IPS-15b (cell line): Measurements from ENCODE around the gene KIR2DL3.
"Not testable (repeated sequence)": the region's sequence is repeated elsewhere in the genome, so short reads cannot be mapped to it uniquely, and the experiment has no call there.

Experiments
- H3K27me3 ChIP-seq: one replicate; pipeline ENCODE4 v1.6.1; 2013; ENCODE audit warnings: low read length; ENCODE audit not compliant: control insufficient read depth, insufficient read depth
- H3K36me3 ChIP-seq: one replicate; pipeline ENCODE4 v1.6.1; 2013; ENCODE audit warnings: low read length; ENCODE audit not compliant: control insufficient read depth, insufficient read depth
- H3K4me1 ChIP-seq: one replicate; pipeline ENCODE4 v1.6.1; 2013; ENCODE audit warnings: mild to moderate bottlenecking, low read length; ENCODE audit not compliant: control insufficient read depth, insufficient read depth
- H3K4me3 ChIP-seq: one replicate; pipeline ENCODE4 v1.5.1; 2013; ENCODE audit warnings: low read depth, low read length
- H3K9ac ChIP-seq: one replicate; pipeline ENCODE4 v1.6.1; 2013; ENCODE audit warnings: low read depth, mild to moderate bottlenecking, low read length
- H3K9me3 ChIP-seq: one replicate; pipeline ENCODE4 v1.6.1; 2013; ENCODE audit warnings: mild to moderate bottlenecking, low read length; ENCODE audit not compliant: control insufficient read depth, insufficient read depth

The KIR2DL3 gene

DNA sequence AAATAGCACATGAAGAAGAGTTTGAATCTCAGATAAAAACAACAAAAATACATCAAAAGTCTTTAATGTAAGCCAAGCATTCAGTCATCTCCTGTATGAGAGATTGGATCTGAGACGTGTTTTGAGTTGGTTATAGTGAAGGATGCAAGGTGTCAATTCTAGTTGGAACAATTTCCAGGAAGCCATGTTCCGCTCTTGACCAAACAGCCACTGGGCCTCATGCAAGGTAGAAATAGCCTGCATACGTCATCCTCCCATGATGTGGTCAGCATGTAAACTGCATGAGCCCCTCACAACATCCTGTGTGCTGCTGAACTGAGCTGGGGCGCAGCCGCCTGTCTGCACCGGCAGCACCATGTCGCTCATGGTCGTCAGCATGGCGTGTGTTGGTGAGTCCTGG is 14.2 kb upstream of the KIR2DL3 start, which contains the start of gene KIR3DL3:
KIR3DL3 (plus strand) TSS at position 301 of the 400 bp plus-strand sequence; CDS start at position 356, 55 bp downstream.
- no peak within 1 kb of the TSS for H3K4me3 ChIP-seq
- no peaks in the 10 kb centered on the region for H3K4me1 ChIP-seq
- no peak within 1 kb of the TSS for H3K9ac ChIP-seq
- peaks cover 26% of the 10 kb centered on the region for H3K9me3 ChIP-seq
- H3K27me3 ChIP-seq: no peaks in the 10 kb centered on the region
- H3K36me3 ChIP-seq: no peaks in the 10 kb centered on the region

DNA sequence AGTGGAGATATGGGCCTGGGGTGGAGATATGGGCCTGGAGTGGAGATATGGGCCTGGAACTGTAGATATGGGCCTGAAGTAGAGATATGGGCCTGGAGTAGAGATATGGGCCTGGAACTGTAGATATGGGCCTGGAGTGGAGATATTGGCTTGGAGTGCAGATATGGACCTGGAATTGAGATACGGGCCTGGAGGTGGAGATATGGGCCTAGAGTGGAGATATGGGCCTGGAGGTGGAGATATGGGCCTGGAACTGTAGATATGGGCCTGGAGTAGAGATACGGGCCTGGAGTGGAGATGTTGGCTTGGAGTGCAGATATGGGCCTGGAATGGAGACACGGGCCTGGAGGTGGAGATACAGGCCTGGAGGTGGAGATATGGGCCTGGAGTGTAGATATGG is 13.7 kb upstream of the KIR2DL3 start:
- Histone ChIP-seq H3K9me3 (peaks cover 26% of the 10 kb centered on the region), H3K4me1 (no peaks in the 10 kb centered on the region), H3K9ac (no peak overlapping the region)

DNA sequence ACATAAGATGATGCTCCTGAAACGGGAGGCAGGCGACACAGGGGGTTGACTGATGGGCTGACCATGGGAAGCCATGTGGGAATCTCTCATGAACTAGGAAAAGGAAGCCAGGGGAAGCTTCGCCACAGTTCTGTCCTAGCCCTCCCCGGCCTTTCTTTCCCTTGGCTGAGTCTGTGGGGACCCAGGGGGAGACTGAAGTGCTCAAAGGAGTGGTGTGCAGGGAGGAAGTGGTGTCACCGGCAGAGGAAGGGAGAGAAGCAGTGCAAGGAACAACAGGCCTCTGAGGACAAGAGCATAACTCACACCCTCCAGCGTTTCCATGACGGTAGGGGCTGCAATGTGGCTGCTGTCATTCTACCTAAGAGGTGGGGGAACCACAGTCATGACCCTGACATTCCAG is 13.0 kb upstream of the KIR2DL3 start:
- no peak overlapping the region for H3K4me3 ChIP-seq
- no peak overlapping the region for H3K9ac ChIP-seq
- H3K4me1 ChIP-seq: no peaks in the 10 kb centered on the region
- H3K36me3 ChIP-seq: no peaks in the 10 kb centered on the region
- H3K27me3 ChIP-seq: no peaks in the 10 kb centered on the region
- H3K9me3 ChIP-seq: peaks cover 26% of the 10 kb centered on the region

More for the DNA sequence above, 13.7 kb upstream of the KIR2DL3 start:
- Histone ChIP-seq H3K4me3 (no peak overlapping the region), H3K27me3 (no peaks in the 10 kb centered on the region), H3K36me3 (no peaks in the 10 kb centered on the region)

DNA sequence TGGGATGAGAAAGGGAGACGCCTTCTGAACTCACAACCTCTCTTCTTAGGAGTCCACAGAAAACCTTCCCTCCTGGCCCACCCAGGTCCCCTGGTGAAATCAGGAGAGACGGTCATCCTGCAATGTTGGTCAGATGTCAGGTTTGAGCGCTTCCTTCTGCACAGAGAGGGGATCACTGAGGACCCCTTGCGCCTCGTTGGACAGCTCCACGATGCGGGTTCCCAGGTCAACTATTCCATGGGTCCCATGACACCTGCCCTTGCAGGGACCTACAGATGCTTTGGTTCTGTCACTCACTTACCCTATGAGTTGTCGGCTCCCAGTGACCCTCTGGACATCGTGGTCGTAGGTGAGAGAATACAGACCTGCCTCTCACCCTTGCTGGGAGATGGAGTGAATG is 10.8 kb upstream of the KIR2DL3 start:
- H3K36me3 ChIP-seq: no peaks in the 10 kb centered on the region
- H3K27me3 ChIP-seq: no peaks in the 10 kb centered on the region
- no peaks in the 10 kb centered on the region for H3K4me1 ChIP-seq
- H3K9me3 ChIP-seq: peaks cover 10% of the 10 kb centered on the region
- H3K9ac ChIP-seq: no peak overlapping the region
- no peak overlapping the region for H3K4me3 ChIP-seq

DNA sequence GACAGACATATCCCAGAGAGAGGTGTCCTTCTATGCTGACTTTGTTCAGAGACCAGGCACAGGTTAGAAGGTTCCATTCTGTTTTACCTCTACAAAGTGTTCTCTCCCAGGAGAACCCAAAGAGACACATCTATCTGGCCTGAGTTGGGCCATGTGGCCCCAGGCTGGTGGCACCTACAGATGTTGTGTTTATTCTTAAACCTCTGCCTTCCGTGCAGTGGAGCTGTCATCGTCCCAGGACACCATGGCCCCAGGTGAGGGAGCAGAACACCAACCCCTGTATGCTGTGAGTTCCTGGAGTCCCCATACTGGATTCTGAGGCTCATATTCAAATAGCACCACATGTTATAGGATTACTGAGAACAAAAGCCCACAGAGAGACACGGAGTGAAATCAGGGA is 10.1 kb upstream of the KIR2DL3 start:
- H3K9ac ChIP-seq: no peak overlapping the region
- no peaks in the 10 kb centered on the region for H3K36me3 ChIP-seq
- H3K4me3 ChIP-seq: no peak overlapping the region
- H3K27me3 ChIP-seq: no peaks in the 10 kb centered on the region
- peaks cover 10% of the 10 kb centered on the region for H3K9me3 ChIP-seq
- H3K4me1 ChIP-seq: no peaks in the 10 kb centered on the region

DNA sequence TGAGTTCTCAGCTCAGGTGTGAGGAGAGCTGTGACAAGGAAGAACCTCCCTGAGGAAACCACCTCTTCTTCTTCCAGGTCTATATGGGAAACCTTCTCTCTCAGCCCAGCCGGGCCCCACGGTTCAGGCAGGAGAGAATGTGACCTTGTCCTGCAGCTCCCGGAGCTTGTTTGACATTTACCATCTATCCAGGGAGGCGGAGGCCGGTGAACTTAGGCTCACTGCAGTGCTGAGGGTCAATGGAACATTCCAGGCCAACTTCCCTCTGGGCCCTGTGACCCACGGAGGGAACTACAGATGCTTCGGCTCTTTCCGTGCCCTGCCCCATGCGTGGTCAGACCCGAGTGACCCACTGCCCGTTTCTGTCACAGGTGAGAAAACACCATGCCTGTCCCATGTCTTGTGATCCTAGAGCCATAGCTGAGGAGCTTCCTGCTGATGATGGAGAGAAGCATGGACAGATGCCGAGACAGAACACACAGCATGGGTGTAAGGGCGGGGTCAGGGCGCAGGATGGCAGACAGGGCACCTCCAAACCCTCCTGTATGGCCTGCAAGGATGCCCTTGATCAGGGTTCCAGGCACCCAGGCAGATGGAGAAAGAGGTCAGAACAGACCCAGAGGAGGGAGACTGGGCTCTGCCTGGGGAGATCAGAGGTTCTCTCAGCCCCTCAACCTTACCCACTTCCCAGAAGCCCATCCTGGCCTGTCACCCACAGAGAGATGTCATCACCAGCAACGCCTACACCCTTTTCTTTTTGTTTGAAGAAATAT is 8.7 kb upstream of the KIR2DL3 start:
- H3K4me3 ChIP-seq: no peak overlapping the region
- H3K9ac ChIP-seq: no peak overlapping the region
- H3K27me3 ChIP-seq: no peaks in the 10 kb centered on the region
- H3K36me3 ChIP-seq: no peaks in the 10 kb centered on the region
- H3K9me3 ChIP-seq: peaks cover 12% of the 10 kb centered on the region
- no peaks in the 10 kb centered on the region for H3K4me1 ChIP-seq

DNA sequence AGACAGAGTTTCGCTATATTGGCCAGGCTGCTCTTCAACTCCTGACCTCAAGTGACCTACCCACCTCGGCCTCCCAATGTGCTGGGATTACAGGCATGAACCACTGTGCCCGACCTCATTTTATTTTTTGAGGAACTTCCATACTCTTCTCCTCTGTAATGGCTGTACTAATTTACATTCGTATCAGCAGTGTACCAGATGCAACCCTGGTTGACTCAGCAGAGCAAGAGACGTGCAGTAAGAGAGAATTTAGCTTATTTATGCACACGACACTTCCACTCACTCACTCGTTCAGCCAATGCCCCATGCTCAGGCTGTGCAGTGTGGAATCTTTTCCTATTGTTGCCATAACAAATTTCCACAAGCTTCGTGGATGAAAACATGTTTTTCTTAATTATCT is 7.1 kb upstream of the KIR2DL3 start:
- H3K9ac ChIP-seq: no peak overlapping the region

DNA sequence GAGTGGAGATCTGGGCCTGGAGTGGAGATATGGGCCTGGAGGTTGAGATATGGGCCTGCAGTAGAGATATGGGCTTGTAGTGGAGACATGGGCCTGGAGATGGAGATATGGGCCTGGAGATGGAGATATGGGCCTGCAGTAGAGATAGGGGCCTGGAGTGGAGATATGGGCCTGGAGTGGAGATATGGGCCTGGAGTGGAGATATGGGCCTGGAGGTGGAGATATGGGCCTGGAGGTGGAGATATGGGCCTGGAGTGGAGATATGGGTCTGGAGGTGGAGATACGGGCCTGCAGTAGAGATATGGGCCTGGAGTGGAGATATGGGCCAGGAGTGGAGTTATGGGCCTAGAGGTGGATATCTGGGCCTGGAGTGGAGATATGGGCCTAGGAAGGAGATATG is 402 bp downstream of the KIR2DL3 start:
- no peaks in the 10 kb centered on the region for H3K4me1 ChIP-seq
- H3K27me3 ChIP-seq: no peaks in the 10 kb centered on the region
- no peak overlapping the region for H3K9ac ChIP-seq
- H3K36me3 ChIP-seq: no peaks in the 10 kb centered on the region
- no peak overlapping the region for H3K4me3 ChIP-seq
- peaks cover 2% of the 10 kb centered on the region for H3K9me3 ChIP-seq

More for the DNA sequence above, 7.1 kb upstream of the KIR2DL3 start:
- Histone ChIP-seq H3K27me3 (no peaks in the 10 kb centered on the region), H3K4me1 (no peaks in the 10 kb centered on the region), H3K4me3 (no peak overlapping the region), H3K9me3 (peaks cover 13% of the 10 kb centered on the region), H3K36me3 (no peaks in the 10 kb centered on the region)

DNA sequence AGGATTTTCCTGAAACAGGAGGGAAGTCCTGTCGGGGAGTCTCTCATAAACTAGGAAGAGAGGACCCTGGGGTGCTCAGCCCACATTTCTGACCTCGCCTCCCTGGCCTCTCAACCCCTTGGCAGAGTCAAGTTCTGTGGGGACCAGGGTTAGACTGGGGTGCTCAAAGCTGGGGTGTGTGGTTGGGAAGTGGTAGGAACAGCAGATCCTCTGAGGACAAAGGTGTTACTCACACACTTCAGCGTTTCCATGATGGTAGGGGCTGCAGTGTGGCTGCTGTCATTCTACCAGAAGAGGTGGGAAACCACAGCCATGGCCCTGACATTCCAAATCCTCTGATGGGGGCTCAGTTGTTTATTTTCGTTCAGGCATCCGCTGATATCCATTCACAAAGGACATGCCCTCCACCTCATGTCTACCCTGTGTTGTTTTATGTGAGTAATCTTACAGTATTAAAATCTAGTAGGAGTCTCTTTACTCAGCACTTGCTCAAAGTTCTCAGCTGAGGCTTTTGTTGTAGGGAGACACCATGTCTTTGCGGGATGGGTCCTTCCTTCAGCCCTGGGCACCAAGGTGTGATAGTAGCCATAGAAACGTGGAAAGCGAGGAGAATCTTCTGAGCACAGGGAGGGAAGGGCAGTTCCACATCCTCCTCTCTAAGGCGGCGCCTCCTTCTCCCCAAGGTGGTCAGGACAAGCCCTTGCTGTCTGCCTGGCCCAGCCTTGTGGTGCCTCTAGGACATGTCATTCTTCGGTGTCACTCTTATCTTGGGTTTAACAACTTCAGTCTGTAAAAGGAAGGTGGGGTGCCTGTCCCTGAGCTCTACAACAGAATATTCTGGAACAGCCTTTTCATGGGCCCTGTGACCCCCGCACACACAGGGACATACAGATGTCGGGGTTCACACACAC is 1.5 kb downstream of the KIR2DL3 start:
- H3K27me3 ChIP-seq: no peaks in the 10 kb centered on the region
- no peak overlapping the region for H3K9ac ChIP-seq
- peaks cover 1% of the 10 kb centered on the region for H3K9me3 ChIP-seq
- no peak overlapping the region for H3K4me3 ChIP-seq
- H3K4me1 ChIP-seq: no peaks in the 10 kb centered on the region
- H3K36me3 ChIP-seq: no peaks in the 10 kb centered on the region

DNA sequence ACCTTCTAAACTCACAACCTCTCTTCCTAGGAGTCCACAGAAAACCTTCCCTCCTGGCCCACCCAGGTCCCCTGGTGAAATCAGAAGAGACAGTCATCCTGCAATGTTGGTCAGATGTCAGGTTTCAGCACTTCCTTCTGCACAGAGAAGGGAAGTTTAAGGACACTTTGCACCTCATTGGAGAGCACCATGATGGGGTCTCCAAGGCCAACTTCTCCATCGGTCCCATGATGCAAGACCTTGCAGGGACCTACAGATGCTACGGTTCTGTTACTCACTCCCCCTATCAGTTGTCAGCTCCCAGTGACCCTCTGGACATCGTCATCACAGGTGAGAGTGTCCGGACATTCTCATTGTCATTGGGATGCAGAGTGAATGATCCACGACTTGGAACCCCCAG is 3.6 kb downstream of the KIR2DL3 start:
- not testable (repeated sequence) for H3K27me3 ChIP-seq, H3K9ac ChIP-seq, H3K36me3 ChIP-seq, H3K4me1 ChIP-seq, H3K9me3 ChIP-seq, H3K4me3 ChIP-seq

DNA sequence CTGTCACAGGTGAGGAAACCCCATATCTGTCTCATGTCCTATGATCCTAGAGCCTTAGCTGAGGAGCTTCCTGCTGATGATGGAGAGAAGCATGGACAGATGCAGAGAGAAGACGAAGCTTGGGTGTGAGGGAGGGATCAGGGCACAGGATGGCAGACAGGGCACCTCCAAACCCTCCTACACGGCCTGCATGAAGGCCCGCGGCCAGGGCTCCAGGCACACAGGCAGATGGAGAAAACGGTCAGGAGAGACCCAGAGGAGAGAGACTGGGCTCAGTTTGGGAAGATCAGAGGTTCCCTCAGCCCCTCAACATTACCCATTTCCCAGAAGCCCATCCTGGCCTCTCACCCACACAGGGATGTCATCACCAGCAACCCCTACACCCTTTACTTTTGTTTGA is 5.8 kb downstream of the KIR2DL3 start:
- H3K9ac ChIP-seq, H3K9me3 ChIP-seq, H3K27me3 ChIP-seq, H3K4me1 ChIP-seq, H3K36me3 ChIP-seq, H3K4me3 ChIP-seq: not testable (repeated sequence)
